ENCODE measurements around the gene CCDC116.

The CCDC116 gene

DNA sequence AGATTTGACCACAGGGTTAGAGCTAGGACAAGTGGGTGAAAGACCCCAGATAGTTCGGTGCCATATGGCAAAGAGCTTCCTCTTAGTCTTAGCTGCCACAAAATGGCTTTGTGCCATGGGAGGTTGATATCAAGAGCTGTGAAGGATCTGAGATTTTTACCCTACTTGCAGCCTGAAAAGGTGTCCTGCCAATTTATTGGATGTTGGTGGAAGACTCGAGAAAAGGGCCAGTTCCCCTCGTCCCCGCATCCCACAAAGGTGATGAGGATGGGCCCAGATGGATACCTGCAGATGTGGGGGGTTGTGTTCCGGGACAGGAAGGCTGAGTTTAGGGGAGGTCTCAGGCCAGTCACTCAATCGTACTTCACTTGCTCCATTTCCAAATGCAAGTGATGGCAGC is 30.0 kb upstream of the CCDC116 start:
- TF ChIP-seq EP300 (IDR thresholded peaks at IDR 0.05; ENCODE audit: borderline replicate concordance) (no peak), ZBTB7A (IDR thresholded peaks at IDR 0.05; ENCODE audit: low read depth) (no peak), FOXM1 (IDR thresholded peaks at IDR 0.05; ENCODE audit: borderline replicate concordance, low read depth) (no peak), TAF1 (IDR thresholded peaks at IDR 0.05; ENCODE audit: low read depth) (no peak), RAD21 (IDR thresholded peaks at IDR 0.05; ENCODE audit: low read depth) (no peak), EGR1 (IDR thresholded peaks at IDR 0.05) (no peak), TCF12 (IDR thresholded peaks at IDR 0.05; ENCODE audit: low read depth) (no peak), NFIC (IDR thresholded peaks at IDR 0.05) (no peak), CEBPB (IDR thresholded peaks at IDR 0.05) (no peak), YY1 (IDR thresholded peaks at IDR 0.05; ENCODE audit: low read depth) (no peak)
- TF ChIP-seq, protein P1, sequence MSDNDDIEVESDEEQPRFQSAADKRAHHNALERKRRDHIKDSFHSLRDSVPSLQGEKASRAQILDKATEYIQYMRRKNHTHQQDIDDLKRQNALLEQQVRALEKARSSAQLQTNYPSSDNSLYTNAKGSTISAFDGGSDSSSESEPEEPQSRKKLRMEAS (IDR thresholded peaks at IDR 0.05): no peak

DNA sequence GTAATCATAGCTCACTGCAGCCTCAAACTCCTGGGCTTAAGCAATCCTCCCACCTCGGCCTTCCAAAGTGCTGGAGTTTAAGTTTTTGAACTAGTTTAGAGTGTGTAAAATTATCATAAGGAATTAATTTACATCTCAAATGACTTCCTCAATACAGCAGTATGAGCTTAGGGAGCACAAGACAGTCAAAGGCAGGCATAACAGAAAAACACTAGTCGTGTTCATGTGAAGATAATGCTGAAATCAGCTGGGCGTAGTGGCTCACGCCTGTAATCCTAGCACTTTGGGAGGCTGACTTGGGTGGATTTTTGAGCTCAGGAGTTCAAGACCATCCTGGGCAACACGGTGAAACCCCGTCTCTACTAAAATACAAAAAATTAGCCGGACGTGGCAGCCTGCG is 28.6 kb upstream of the CCDC116 start:
- TF ChIP-seq EP300 (IDR thresholded peaks at IDR 0.05; ENCODE audit: borderline replicate concordance) (no peak), FOXM1 (IDR thresholded peaks at IDR 0.05; ENCODE audit: borderline replicate concordance, low read depth) (no peak), YY1 (IDR thresholded peaks at IDR 0.05; ENCODE audit: low read depth) (no peak), TAF1 (IDR thresholded peaks at IDR 0.05; ENCODE audit: low read depth) (no peak), CEBPB (IDR thresholded peaks at IDR 0.05) (no peak), NFIC (IDR thresholded peaks at IDR 0.05) (no peak), TEAD4 (IDR thresholded peaks at IDR 0.05) (no peak), ZBTB7A (IDR thresholded peaks at IDR 0.05; ENCODE audit: low read depth) (no peak)
- TF ChIP-seq, protein P2, sequence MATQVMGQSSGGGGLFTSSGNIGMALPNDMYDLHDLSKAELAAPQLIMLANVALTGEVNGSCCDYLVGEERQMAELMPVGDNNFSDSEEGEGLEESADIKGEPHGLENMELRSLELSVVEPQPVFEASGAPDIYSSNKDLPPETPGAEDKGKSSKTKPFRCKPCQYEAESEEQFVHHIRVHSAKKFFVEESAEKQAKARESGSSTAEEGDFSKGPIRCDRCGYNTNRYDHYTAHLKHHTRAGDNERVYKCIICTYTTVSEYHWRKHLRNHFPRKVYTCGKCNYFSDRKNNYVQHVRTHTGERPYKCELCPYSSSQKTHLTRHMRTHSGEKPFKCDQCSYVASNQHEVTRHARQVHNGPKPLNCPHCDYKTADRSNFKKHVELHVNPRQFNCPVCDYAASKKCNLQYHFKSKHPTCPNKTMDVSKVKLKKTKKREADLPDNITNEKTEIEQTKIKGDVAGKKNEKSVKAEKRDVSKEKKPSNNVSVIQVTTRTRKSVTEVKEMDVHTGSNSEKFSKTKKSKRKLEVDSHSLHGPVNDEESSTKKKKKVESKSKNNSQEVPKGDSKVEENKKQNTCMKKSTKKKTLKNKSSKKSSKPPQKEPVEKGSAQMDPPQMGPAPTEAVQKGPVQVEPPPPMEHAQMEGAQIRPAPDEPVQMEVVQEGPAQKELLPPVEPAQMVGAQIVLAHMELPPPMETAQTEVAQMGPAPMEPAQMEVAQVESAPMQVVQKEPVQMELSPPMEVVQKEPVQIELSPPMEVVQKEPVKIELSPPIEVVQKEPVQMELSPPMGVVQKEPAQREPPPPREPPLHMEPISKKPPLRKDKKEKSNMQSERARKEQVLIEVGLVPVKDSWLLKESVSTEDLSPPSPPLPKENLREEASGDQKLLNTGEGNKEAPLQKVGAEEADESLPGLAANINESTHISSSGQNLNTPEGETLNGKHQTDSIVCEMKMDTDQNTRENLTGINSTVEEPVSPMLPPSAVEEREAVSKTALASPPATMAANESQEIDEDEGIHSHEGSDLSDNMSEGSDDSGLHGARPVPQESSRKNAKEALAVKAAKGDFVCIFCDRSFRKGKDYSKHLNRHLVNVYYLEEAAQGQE (IDR thresholded peaks at IDR 0.05; ENCODE audit: low read depth): no peak
- TF ChIP-seq, protein P1 (IDR thresholded peaks at IDR 0.05): no peak

DNA sequence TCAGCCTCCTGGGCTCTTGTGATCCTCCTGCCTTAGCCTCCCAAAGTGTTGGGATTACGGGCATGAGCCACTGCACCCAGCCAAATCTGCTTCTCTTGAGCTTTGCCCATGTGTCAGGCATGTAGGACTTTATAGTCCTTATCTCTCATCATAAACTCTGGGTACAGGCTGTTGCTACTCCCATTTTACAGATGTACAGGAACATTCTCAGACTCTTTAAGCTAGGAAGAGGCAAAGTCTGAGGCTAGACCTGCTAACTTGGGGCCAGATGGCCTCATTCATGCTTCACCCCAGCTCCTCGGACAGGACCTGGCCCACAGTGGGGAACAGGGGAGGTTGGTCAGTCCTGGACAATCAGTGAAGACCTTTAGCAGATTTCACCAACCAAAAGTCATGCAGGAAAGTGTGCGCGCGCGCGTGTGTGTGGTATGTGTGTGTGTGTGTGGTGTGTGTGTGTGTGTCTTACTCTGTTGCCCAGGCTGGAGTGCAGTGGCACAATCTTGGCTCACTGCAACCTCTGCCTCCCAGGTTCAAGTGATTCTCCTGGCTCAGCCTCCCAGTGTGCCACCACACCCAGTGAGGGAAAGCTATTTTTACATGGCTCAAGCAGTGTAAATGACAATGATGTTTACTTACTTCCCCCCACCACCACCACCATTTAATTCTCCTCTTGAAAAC is 26.5 kb upstream of the CCDC116 start:
- no peak for TF ChIP-seq CEBPB (IDR thresholded peaks at IDR 0.05)
- TF ChIP-seq TAF1 (IDR thresholded peaks at IDR 0.05; ENCODE audit: low read depth): no peak
- TF ChIP-seq TCF12 (IDR thresholded peaks at IDR 0.05; ENCODE audit: low read depth): no peak
- TF ChIP-seq TEAD4 (IDR thresholded peaks at IDR 0.05): no peak
- TF ChIP-seq ZBTB7A (IDR thresholded peaks at IDR 0.05; ENCODE audit: low read depth): no peak
- no peak for TF ChIP-seq NFIC (IDR thresholded peaks at IDR 0.05)
- TF ChIP-seq RAD21 (IDR thresholded peaks at IDR 0.05; ENCODE audit: low read depth): no peak
- no peak for TF ChIP-seq YY1 (IDR thresholded peaks at IDR 0.05; ENCODE audit: low read depth)
- TF ChIP-seq FOXM1 (IDR thresholded peaks at IDR 0.05; ENCODE audit: borderline replicate concordance, low read depth): no peak
- TF ChIP-seq, protein P2 (IDR thresholded peaks at IDR 0.05; ENCODE audit: low read depth): no peak
- TF ChIP-seq CREB1 (IDR thresholded peaks at IDR 0.05; ENCODE audit: low read depth): no peak
- TF ChIP-seq, protein P3, sequence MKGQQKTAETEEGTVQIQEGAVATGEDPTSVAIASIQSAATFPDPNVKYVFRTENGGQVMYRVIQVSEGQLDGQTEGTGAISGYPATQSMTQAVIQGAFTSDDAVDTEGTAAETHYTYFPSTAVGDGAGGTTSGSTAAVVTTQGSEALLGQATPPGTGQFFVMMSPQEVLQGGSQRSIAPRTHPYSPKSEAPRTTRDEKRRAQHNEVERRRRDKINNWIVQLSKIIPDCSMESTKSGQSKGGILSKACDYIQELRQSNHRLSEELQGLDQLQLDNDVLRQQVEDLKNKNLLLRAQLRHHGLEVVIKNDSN (IDR thresholded peaks at IDR 0.05): no peak
- TF ChIP-seq, protein P1 (IDR thresholded peaks at IDR 0.05): no peak

DNA sequence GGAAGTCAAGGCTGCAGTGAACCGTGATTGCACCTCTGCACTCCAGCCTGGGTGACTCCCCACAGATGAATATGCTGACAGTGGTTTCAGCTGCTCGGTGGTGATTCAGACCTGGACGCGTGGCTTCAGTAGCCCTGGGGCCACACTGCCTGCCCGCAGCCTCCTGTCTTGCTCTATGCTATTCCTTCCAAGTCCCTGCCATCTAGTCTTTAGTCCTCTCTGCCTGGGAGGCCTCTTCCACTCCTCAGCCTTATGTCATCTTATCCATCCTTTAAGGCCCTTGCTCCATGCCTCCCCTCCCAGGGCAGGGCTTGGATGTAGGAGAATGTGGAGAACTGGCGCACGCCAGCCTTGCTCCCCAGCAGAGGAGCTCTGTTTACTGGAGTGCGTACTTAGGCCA is 25.8 kb upstream of the CCDC116 start:
- TF ChIP-seq NFIC (IDR thresholded peaks at IDR 0.05) (no peak), TCF12 (IDR thresholded peaks at IDR 0.05; ENCODE audit: low read depth) (no peak), EP300 (IDR thresholded peaks at IDR 0.05; ENCODE audit: borderline replicate concordance) (no peak), YY1 (IDR thresholded peaks at IDR 0.05; ENCODE audit: low read depth) (no peak), FOXM1 (IDR thresholded peaks at IDR 0.05; ENCODE audit: borderline replicate concordance, low read depth) (no peak), EGR1 (IDR thresholded peaks at IDR 0.05) (no peak)
- TF ChIP-seq, protein P2 (IDR thresholded peaks at IDR 0.05; ENCODE audit: low read depth): no peak

All from Ishikawa (cell line).